SU-DHL-6 (cell line): Measurements from ENCODE around the gene COL5A1.

ENCODE experiments used
- H2AFZ ChIP-seq: fragments of 200-600 bp; sonication (generic); 2 replicates; pipeline ENCODE4 v1.6.1; 2014; ENCODE audit warnings: low read depth, mild to moderate bottlenecking, moderate library complexity, mixed read lengths, antibody characterized with exemption, low read length; ENCODE audit not compliant: severe bottlenecking
- H3F3A ChIP-seq: fragments of 200-600 bp; shearing (Covaris generic); 2 replicates; pipeline ENCODE4 v1.6.0; 2016; ENCODE audit warnings: antibody characterized with exemption, mild to moderate bottlenecking; ENCODE audit not compliant: insufficient read depth
- H3K27ac ChIP-seq: fragments of 200-600 bp; sonication (generic); 2 replicates; pipeline ENCODE4 v1.5.1; 2016; ENCODE audit warnings: low read depth, mild to moderate bottlenecking, low read length, moderate library complexity, mixed read lengths
- H3K27me3 ChIP-seq: fragments of 200-600 bp; sonication (generic), shearing (Covaris generic); 2 replicates; pipeline ENCODE4 v1.6.0; 2014; ENCODE audit warnings: mild to moderate bottlenecking, low read length
- H3K36me3 ChIP-seq: fragments of 200-600 bp; sonication (generic); 2 replicates; pipeline ENCODE4 v1.6.1; 2014; ENCODE audit warnings: mild to moderate bottlenecking, low read length, mixed read lengths
- H3K4me2 ChIP-seq: fragments of 300-600, 200-600 bp; shearing (Covaris generic), sonication (generic); 2 replicates; pipeline ENCODE4 v1.6.0; 2014; ENCODE audit warnings: low read length, low read depth, mild to moderate bottlenecking; ENCODE audit not compliant: poor library complexity, severe bottlenecking
- H3K4me3 ChIP-seq: fragments of 200-600 bp; sonication (generic); 2 replicates; pipeline ENCODE4 v1.5.1; 2014; ENCODE audit warnings: antibody characterized with exemption, low read length, mild to moderate bottlenecking, mixed read lengths; ENCODE audit not compliant: insufficient read depth, poor library complexity, severe bottlenecking
- H3K79me2 ChIP-seq: fragments of 200-600 bp; sonication (generic); 2 replicates; pipeline ENCODE4 v1.6.1; 2014; ENCODE audit warnings: mild to moderate bottlenecking, low read length, moderate library complexity; ENCODE audit not compliant: insufficient read depth
- H3K9ac ChIP-seq: fragments of 200-600 bp; sonication (generic); 2 replicates; pipeline ENCODE4 v1.7.0; 2014; ENCODE audit warnings: mild to moderate bottlenecking, low read length
- H3K9me2 ChIP-seq: fragments of 200-600 bp; sonication (generic); replicated peaks from 2 replicates; pipeline ENCODE4 v1.6.1; 2014; ENCODE audit warnings: low read length; ENCODE audit not compliant: insufficient read depth
- H3K9me3 ChIP-seq: fragments of 200-600 bp; sonication (generic); 2 replicates; pipeline ENCODE4 v1.6.1; 2014; ENCODE audit warnings: low read length, mixed read lengths; ENCODE audit not compliant: insufficient read depth
- H4K20me1 ChIP-seq: fragments of 200-600 bp; sonication (generic); 2 replicates; pipeline ENCODE4 v1.6.1; 2014; ENCODE audit warnings: low read depth, mild to moderate bottlenecking, antibody characterized with exemption, low read length, moderate library complexity, mixed read lengths
- EZH2phosphoT487 ChIP-seq: fragments of 200-600 bp; sonication (generic), shearing (Covaris generic); conservative IDR thresholded peaks from 2 replicates; pipeline ENCODE4 v1.6.1; 2018; ENCODE audit warnings: mild to moderate bottlenecking, antibody characterized with exemption, low read length, moderate library complexity, mixed read lengths
- TF ChIP-seq, protein P1 (sequence below): fragments of 200-600 bp; sonication (generic); IDR thresholded peaks from one replicate; pipeline ENCODE4 v1.5.1; 2017; ENCODE audit warnings: antibody characterized with exemption, mild to moderate bottlenecking, low read length, moderate library complexity; ENCODE audit not compliant: insufficient read depth, poor library complexity, severe bottlenecking

Gene COL5A1

DNA sequence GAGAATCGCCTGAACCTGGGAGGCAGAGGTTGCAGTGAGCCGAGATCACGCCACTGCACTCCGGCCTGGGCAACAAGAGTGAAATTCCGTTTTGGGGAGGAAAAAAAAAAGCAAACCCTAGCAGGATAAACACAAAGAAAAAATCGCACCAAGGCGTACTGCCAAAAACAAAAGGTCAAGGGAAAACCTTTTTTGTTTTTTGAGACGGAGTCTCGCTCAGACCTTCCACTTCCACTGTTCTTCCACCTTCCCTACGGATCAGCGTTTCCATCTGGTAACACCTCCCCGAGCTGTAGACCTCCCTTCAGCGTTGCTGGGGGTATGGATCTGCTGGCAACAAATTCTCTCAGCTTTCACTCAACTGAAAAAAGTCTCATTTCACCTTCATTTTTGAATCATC, 218.9 kb downstream of the COL5A1 start:
- no peak overlapping the region for H2AFZ ChIP-seq
- no peaks in the 10 kb centered on the region for H3K27me3 ChIP-seq
- H3F3A ChIP-seq = no peaks in the 10 kb centered on the region
- no peaks in the 10 kb centered on the region for H4K20me1 ChIP-seq
- no peak overlapping the region for H3K4me2 ChIP-seq
- TF ChIP-seq, protein P1, sequence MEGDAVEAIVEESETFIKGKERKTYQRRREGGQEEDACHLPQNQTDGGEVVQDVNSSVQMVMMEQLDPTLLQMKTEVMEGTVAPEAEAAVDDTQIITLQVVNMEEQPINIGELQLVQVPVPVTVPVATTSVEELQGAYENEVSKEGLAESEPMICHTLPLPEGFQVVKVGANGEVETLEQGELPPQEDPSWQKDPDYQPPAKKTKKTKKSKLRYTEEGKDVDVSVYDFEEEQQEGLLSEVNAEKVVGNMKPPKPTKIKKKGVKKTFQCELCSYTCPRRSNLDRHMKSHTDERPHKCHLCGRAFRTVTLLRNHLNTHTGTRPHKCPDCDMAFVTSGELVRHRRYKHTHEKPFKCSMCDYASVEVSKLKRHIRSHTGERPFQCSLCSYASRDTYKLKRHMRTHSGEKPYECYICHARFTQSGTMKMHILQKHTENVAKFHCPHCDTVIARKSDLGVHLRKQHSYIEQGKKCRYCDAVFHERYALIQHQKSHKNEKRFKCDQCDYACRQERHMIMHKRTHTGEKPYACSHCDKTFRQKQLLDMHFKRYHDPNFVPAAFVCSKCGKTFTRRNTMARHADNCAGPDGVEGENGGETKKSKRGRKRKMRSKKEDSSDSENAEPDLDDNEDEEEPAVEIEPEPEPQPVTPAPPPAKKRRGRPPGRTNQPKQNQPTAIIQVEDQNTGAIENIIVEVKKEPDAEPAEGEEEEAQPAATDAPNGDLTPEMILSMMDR = no peak
- no peak overlapping the region for H3K27ac ChIP-seq
- H3K9ac ChIP-seq = no peak overlapping the region
- no peaks in the 10 kb centered on the region for H3K36me3 ChIP-seq
- H3K9me3 ChIP-seq = no peaks in the 10 kb centered on the region
- no peaks in the 10 kb centered on the region for H3K79me2 ChIP-seq
- no peaks in the 10 kb centered on the region for H3K9me2 ChIP-seq
- H3K4me3 ChIP-seq = no peak overlapping the region

DNA sequence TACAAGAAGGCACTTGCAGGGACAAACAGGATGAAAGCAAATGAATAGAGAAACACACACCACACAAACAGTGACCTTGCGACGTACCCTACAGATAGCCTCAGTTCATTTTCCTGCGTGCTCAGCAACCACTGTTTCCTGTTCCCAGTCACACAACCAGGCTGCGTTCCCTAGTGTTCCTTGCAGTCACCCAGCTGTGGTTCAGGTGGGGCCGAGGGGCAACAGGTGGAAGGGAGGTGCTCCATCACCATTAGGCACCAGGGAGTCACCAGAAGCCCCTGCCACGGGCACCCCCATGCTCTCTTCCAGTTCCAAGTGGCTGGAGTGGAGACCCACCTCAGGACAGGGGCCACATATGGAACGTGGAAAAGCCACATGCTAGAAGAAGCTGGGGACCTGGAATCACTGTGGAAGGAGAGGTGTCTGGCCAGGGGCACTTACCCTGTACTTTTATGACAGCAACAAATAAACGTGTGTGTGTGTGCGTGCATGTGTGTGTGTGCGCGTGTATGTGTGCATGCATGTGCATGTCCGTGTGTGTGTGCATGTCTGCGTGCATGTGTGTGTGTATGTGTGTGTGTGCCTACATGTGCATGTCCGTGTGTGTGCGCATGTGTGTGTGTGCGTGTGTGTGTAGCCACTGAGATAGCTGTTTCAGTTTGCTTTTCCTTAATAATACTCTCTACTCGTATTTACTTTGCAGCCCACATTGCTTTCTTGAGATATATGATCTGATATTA, 220.2 kb downstream of the COL5A1 start:
- no peak overlapping the region for H3K9ac ChIP-seq
- H3K27ac ChIP-seq = no peak overlapping the region
- no peaks in the 10 kb centered on the region for H3K27me3 ChIP-seq
- no peak overlapping the region for H2AFZ ChIP-seq
- no peak overlapping the region for H3K4me2 ChIP-seq
- no peak for TF ChIP-seq EZH2phosphoT487
- TF ChIP-seq, protein P1 = no peak
- no peaks in the 10 kb centered on the region for H3K79me2 ChIP-seq
- H3K9me3 ChIP-seq = no peaks in the 10 kb centered on the region
- no peaks in the 10 kb centered on the region for H4K20me1 ChIP-seq
- no peak overlapping the region for H3K4me3 ChIP-seq
- no peaks in the 10 kb centered on the region for H3F3A ChIP-seq
- H3K9me2 ChIP-seq = no peaks in the 10 kb centered on the region
- H3K36me3 ChIP-seq = no peaks in the 10 kb centered on the region

DNA sequence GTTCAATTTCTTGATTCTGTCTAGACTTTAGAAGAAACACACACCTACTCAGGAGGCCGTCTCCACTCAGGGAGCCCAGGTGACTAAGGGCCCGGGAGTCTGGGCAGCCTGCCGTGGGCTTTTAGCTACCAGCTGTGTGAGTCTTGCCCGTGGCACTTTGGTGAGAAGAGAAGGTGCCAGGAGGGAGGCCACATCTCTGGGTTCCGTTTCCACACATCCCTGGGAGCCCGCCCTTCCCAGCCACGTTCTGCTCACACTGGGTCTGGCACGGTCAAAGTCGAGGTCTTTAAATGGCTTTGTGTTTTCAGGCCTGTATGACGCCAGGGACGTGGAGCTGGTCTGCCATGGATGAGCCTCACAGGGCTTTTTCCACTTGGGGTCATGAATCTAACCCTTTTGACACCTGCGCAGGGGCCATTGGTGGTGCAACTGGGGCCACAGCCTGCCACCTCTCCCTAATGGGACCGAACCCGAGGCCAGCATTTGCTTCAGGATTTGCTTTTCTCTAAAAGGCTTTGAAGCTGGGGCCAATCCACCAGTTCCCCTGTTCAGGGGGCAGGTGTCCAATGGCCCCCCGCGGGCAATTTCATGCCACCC, 221.8 kb downstream of the COL5A1 start:
- Histone ChIP-seq H3K79me2 (no peaks in the 10 kb centered on the region), H3K4me3 (no peak overlapping the region), H2AFZ (no peak overlapping the region), H3K27me3 (no peaks in the 10 kb centered on the region), H3K4me2 (no peak overlapping the region), H3K9me3 (no peaks in the 10 kb centered on the region), H4K20me1 (no peaks in the 10 kb centered on the region), H3F3A (no peaks in the 10 kb centered on the region), H3K9me2 (no peaks in the 10 kb centered on the region), H3K9ac (no peak overlapping the region), H3K36me3 (no peaks in the 10 kb centered on the region), H3K27ac (no peak overlapping the region)
- TF ChIP-seq, protein P1 = no peak
- no peak for TF ChIP-seq EZH2phosphoT487
